Heart left ventricle (tissue), 16 donors: Measurements from ENCODE around the gene IRS2. TPM values are rescaled to one million over a fixed set of nuclear protein-coding genes. Genes with fewer than 3 reads are reported as not detected.
"Not testable (repeated sequence)": the region's sequence is repeated elsewhere in the genome, so short reads cannot be mapped to it uniquely, and the experiment has no call there.

ENCODE experiments used
- ATAC-seq, 4 donors: fragments of 200-7000 bp; cut with Tn5 transposase; one replicate each; pipeline ENCODE4 v1.9.1; 2020 to 2022; ENCODE audit warnings: moderate library complexity in 4 of 4, mild to moderate bottlenecking in 3 of 4, moderate number of reproducible peaks in 1 of 4
- DNase-seq, 5 donors: peaks; one replicate each; pipeline ENCODE4 v3.0.0-alpha.2; 2020
- H3K27ac ChIP-seq, 12 donors: fragments of 200-600 bp; sonication (generic) in 4 of 12; one replicate each; pipeline versions ENCODE4 v1.5.0 to v1.8.0; 2016 to 2022; ENCODE audit warnings: mild to moderate bottlenecking in 2 of 12
- H3K27me3 ChIP-seq, 9 donors: fragments of 200-600 bp; sonication (generic) in 2 of 9; one replicate each; pipeline versions ENCODE4 v1.5.1 to v1.8.0; 2016 to 2022; ENCODE audit warnings: mild to moderate bottlenecking in 3 of 9
- H3K36me3 ChIP-seq, 9 donors: fragments of 200-600 bp; sonication (generic) in 2 of 9; one replicate each; pipeline versions ENCODE4 v1.5.0 to v1.8.0; 2018 to 2022; ENCODE audit warnings: mild to moderate bottlenecking in 2 of 9
- H3K4me1 ChIP-seq, 12 donors: fragments of 200-600 bp; sonication (generic) in 4 of 12; one replicate each; pipeline versions ENCODE4 v1.5.0 to v1.8.0; 2016 to 2022; ENCODE audit warnings: mild to moderate bottlenecking in 3 of 12
- H3K4me3 ChIP-seq, 12 donors: fragments of 200-600 bp; sonication (generic) in 4 of 12; one replicate each; pipeline versions ENCODE4 v1.5.0 to v1.8.0; 2017 to 2022; ENCODE audit warnings: mild to moderate bottlenecking in 9 of 12, moderate library complexity in 4 of 12
- H3K9me3 ChIP-seq, 12 donors: fragments of 200-600 bp; sonication (generic) in 4 of 12; one replicate each; pipeline versions ENCODE4 v1.5.0 to v1.8.0; 2016 to 2022; ENCODE audit warnings: mild to moderate bottlenecking in 1 of 12
- POLR2A ChIP-seq, 2 donors: fragments of 450-650 bp; IDR thresholded peaks; one replicate each; pipeline ENCODE4 v1.6.1; 2017; ENCODE audit warnings: antibody characterized with exemption in 2 of 2, mild to moderate bottlenecking in 2 of 2, moderate library complexity in 2 of 2
- WGBS, 4 donors: extraction: QIAGEN DNeasy Blood & Tissue Kit in 2 of 4; methylation state at CpG; one replicate each; pipeline versions ENCODE4 v1.1.5 to v1.1.7; 2013 to 2018; 5-methylcytosine and 5-hydroxymethylcytosine counted together
- intact Hi-C, 10 donors: fragments of 100-400 bp; cut with DNase I; formaldehyde crosslinking; loops; one replicate each; pipeline versions ENCODE4 v1.11.1 to v1.14.2; 2022
- polyA plus RNA-seq, 2 donors: library from polyadenylated mRNA; stranded (reverse); fragments of 200-250 nt; gene quantifications; one replicate each; pipeline ENCODE4 v1.2.3, GENCODE V29; 2013
- total RNA-seq, 9 donors: library from RNA; depleted of rRNA in 2 of 9; stranded (reverse); fragments of >200 nt in 2 of 9; fragmentation: NEBNext Ultra II Directional in 3 of 9; extraction: Animal tissue kit (Norgen Biotek cat#: 25700) in 3 of 9; gene quantifications; one replicate each; pipeline versions ENCODE4 v1.1.0 to v1.2.4, GENCODE V29; 2016 to 2023
- TF ChIP-seq, protein P1 (sequence below), 12 donors: fragments of 200-600 bp; sonication (generic) in 4 of 12; IDR thresholded peaks; one replicate each; pipeline versions ENCODE4 v1.5.0 to v1.8.0; 2018 to 2022; ENCODE audit warnings: antibody characterized with exemption in 12 of 12, mild to moderate bottlenecking in 5 of 12
- donor health status: ischemic (EF 13 %, LVEDD 7.1; RV severe dilation, severe dysfunction).
- donor health status: healthy with polysubstance abuse.
- donor health status: DM: no; HTN: yes; CAD: no.
- donor health status: DM: no; HTN: no; CAD: no.
- donor health status: ischemic (EF 25% LVEDD 6.9; RV normal size, moderate dysfunction).
- donor health status: ischemic (EF 25% LVEDD 5.7; RV mildly dilated, moderate dysfunction).
- donor health status: healthy.
- donor health status: DM: yes; HTN: yes; CAD: no.
- donor health status: ischemic (EF 35%, LVEDD 5.7; RV mildly dilated, moderate dysfunction).
- donor health status: nonischemic (EF 11% LVEDD 7.7; RV severe dilation, severe dysfunction).
- donor health status: DM: yes; HTN: yes; CAD: no.
- donor health status: PGD.
- donor health status: ischemic (EF 29% LVEDD 5.4; RV normal size, mild dysfunction).
- donor health status: nonischemic (EF 23%, LVEDD 6.1; RV moderate dilation, normal function).

The IRS2 gene
- total and polyA plus RNA-seq, 11 donors: 3.4 to 54.9 (median 14.4) TPM

DNA sequence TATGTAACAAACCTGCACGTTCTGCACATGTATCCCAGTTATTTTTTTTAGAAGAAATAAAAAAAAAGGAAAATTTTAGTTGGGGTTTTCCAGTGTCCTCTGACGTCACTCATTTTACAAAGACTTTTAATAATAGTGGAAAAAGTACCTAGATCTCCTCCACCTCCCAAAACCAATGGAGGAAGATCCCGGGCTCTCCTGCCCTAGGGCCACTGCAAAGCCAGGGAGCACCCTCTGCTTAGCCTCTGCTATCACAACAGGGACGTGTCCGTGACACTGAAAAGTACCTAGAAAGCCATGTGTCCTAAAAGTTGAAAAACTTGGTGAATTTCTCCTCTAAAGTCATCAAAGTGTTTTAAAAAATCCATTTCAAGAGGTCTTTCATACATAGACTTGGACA lies 46.7 kb upstream of the IRS2 start:
- DNase-seq (no peak), ATAC-seq (no peak)
- intact Hi-C loops: no loop called here
- WGBS, 4 donors: 83 to 90% (median 86%) methylated on average over 5 of the region's 5 CpGs
- Histone ChIP-seq H3K9me3 (peaks cover 0 to 4% (median 0%) of the 10 kb centered on the region in 12 donors), H3K4me1 (no peaks in the 10 kb centered on the region), H3K4me3 (no peak overlapping the region), H3K36me3 (no peaks in the 10 kb centered on the region), H3K27ac (no peak overlapping the region), H3K27me3 (peaks cover 0 to 6% (median 0%) of the 10 kb centered on the region in 9 donors)
- TF ChIP-seq POLR2A (IDR thresholded peaks at IDR 0.05): no peak
- TF ChIP-seq, protein P1, sequence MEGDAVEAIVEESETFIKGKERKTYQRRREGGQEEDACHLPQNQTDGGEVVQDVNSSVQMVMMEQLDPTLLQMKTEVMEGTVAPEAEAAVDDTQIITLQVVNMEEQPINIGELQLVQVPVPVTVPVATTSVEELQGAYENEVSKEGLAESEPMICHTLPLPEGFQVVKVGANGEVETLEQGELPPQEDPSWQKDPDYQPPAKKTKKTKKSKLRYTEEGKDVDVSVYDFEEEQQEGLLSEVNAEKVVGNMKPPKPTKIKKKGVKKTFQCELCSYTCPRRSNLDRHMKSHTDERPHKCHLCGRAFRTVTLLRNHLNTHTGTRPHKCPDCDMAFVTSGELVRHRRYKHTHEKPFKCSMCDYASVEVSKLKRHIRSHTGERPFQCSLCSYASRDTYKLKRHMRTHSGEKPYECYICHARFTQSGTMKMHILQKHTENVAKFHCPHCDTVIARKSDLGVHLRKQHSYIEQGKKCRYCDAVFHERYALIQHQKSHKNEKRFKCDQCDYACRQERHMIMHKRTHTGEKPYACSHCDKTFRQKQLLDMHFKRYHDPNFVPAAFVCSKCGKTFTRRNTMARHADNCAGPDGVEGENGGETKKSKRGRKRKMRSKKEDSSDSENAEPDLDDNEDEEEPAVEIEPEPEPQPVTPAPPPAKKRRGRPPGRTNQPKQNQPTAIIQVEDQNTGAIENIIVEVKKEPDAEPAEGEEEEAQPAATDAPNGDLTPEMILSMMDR (IDR thresholded peaks at IDR 0.05): no peak

DNA sequence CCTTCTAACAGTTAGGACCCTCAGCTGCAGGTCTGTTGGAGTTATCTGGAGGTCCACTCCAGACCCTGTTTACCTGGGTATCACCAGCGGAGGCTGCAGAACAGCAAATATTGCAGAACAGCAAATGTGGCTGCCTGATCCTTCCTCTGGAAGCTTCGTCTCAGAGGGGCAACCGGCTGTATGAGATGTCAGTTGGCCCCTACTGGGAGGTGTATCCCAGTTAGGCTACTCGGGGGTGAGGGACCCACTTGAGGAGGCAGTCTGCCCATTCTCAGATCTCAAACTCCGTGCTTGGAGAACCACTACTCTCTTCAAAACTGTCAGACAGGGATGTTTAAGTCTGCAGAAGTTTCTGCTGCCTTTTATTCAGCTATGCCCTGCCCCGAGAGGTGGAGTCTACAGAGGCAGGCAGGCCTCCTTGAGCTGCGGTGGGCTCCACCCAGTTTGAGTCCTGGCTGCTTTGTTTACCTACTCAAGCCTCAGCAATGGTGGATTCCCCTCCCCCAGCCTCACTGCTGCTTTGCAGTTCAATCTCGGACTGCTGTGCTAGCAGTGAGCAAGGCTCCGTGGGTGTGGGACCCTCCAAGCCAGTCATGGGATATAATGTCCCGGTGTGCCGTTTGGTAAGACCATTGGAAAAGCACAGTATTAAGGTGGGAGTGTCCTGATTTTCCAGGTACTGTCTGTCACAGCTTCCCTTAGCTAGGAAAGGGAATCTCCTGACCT lies 42.4 kb upstream of the IRS2 start:
- whole genome bisulfite sequencing, 4 donors: 83 to 87% (median 86%) methylated on average over 11 of the region's 11 CpGs
- DNase-seq: not testable (repeated sequence)

DNA sequence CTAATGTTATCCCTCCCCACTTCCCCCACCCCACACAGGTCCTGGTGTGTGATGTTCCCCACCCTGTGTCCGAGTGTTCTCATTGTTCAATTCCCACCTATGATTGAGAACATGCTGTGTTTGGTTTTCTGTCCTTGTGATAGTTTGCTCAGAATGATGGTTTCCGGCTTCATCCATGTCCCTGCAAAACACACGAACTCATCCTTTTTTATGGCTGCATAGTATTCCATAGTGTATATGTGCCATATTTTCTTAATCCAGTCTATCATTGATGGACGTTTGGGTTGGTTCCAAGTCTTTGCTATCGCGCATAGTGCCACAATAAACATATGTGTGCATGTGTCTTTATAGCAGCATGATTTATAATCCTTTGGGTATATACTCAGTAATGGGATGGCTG lies 36.8 kb upstream of the IRS2 start:
- intact Hi-C loops, H3K27ac ChIP-seq, H3K27me3 ChIP-seq, H3K9me3 ChIP-seq, H3K36me3 ChIP-seq, H3K4me3 ChIP-seq, DNase-seq, H3K4me1 ChIP-seq, ATAC-seq: not testable (repeated sequence)
- WGBS, 4 donors: 88 to 93% (median 92%) methylated on average over 6 of the region's 6 CpGs

More for the DNA sequence above, 42.4 kb upstream of the IRS2 start:
- ATAC-seq, H3K4me3 ChIP-seq, H3K36me3 ChIP-seq, H3K4me1 ChIP-seq, H3K9me3 ChIP-seq, intact Hi-C loops, H3K27me3 ChIP-seq, H3K27ac ChIP-seq: not testable (repeated sequence)

DNA sequence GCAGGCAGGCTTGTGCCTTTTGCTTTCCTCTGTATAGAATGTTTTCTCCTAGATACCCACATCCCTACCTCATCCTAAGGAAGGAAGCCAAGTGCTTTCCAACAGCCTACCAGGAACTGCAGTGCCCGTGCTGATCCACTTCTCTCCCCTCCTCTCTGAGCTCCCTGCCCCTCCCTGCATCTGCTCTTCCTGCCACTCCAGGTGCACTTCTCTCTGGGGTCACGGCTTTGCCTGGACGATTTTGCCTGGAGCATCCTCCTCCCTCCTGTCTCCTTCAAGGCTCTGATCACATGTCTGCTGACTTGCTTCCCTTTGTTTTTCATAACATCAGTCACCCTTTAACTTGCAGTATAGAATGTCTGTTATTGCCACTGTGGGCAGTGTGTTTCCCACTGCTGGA lies 34.7 kb upstream of the IRS2 start:
- H3K4me1 ChIP-seq: no peaks in the 10 kb centered on the region
- WGBS, 4 donors: 34 to 42% (median 38%) methylated on average over 3 of the region's 3 CpGs
- no peak overlapping the region for H3K27ac ChIP-seq
- H3K9me3 ChIP-seq: peaks cover 0 to 8% (median 0%) of the 10 kb centered on the region in 12 donors
- no peak overlapping the region for H3K4me3 ChIP-seq
- no peak for DNase-seq
- no peak for TF ChIP-seq POLR2A (IDR thresholded peaks at IDR 0.05)
- TF ChIP-seq, protein P1 (IDR thresholded peaks at IDR 0.05): no peak
- no peaks in the 10 kb centered on the region for H3K36me3 ChIP-seq
- ATAC-seq: no peak
- intact Hi-C loops: no loop called here
- no peaks in the 10 kb centered on the region for H3K27me3 ChIP-seq

DNA sequence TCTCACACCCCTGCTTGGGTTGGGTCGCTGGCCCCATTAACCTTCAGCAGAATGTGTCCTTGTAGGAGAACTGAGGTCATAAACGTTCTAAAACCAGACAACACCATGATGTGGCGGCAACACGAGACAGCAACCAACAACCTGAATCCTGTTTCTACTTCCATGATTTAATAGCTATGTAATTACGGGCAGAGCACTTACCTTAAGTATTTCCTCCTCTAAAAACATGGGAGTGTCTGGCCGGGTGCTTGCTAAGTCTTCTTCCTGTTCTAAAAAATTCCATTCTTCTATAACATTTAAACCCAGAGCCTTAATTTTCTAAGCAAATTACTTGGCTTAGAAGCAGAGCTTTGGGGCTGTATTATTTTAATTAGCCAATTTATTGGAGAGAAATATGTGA lies 33.5 kb upstream of the IRS2 start:
- peaks cover 0 to 8% (median 0%) of the 10 kb centered on the region in 12 donors for H3K9me3 ChIP-seq
- WGBS, 4 donors: 76 to 83% (median 78%) methylated on average over 6 of the region's 6 CpGs
- no peak overlapping the region for H3K27ac ChIP-seq
- H3K27me3 ChIP-seq: no peaks in the 10 kb centered on the region
- TF ChIP-seq, protein P1 (IDR thresholded peaks at IDR 0.05): no peak
- TF ChIP-seq POLR2A (IDR thresholded peaks at IDR 0.05): no peak
- no peak for ATAC-seq
- DNase-seq: no peak
- H3K4me3 ChIP-seq: no peak overlapping the region
- no peaks in the 10 kb centered on the region for H3K36me3 ChIP-seq
- H3K4me1 ChIP-seq: no peaks in the 10 kb centered on the region
- intact Hi-C loops: no loop called here
